A549 (cell line): Measurements from ENCODE around the gene SNRPA1. TPM values are rescaled to one million over a fixed set of nuclear protein-coding genes. Genes with fewer than 3 reads are reported as not detected.

Experiments
- ATAC-seq, 2 experiments: fragments of 200-7000 bp in 1 of 2; fragments of >200 bp in 1 of 2; cut with Nextera tagmentation in 1 of 2; cut with Tn5 transposase in 1 of 2; 3 replicates each; pipeline versions ENCODE4 v1.8.0 to v1.9.1; 2018 to 2020; ENCODE audit warnings: mild to moderate bottlenecking in 1 of 2, moderate library complexity in 1 of 2
- CTCF ChIA-PET: fragments of 300-600 bp; sonication (Branson Sonifier 250); formaldehyde crosslinking; extraction: SDS; loops from one replicate; lab custom pipeline; 2021; ENCODE audit warnings: antibody characterized with exemption, inconsistent platforms; lab: Yijun Ruan, JAX
- POLR2A ChIA-PET: fragments of 350-600 bp; formaldehyde crosslinking; extraction: SDS; loops from one replicate; lab custom pipeline; 2021; ENCODE audit warnings: antibody characterized with exemption, inconsistent platforms; lab: Yijun Ruan, JAX
- DNase-seq, 2 experiments: peaks; one replicate each; pipeline versions ENCODE4 v3.0.0 to v3.0.0-alpha.2; 2011 to 2016; ENCODE audit warnings: low read depth in 1 of 2, low spot score in 1 of 2
- FAIRE-seq: peaks from 2 replicates; lab custom pipeline; 2011; peaks lifted over from hg19 to GRCh38; lab: Jason Lieb, UNC
- H3K27ac ChIP-seq, 2 experiments: fragments of >200 bp; sonication (Bioruptor Twin); formaldehyde crosslinking; 3 replicates each; pipeline ENCODE4 v1.5.1; 2016 to 2017
- H3K4me1 ChIP-seq: fragments of >200 bp; sonication (Bioruptor Twin); formaldehyde crosslinking; 3 replicates; pipeline ENCODE4 v1.6.1; 2016
- H3K4me2 ChIP-seq: fragments of >200 bp; sonication (Bioruptor Twin); formaldehyde crosslinking; 3 replicates; pipeline ENCODE4 v1.6.1; 2016
- H3K4me3 ChIP-seq: fragments of >200 bp; sonication (Bioruptor Twin); formaldehyde crosslinking; 3 replicates; pipeline ENCODE4 v1.5.1; 2016
- H3K9me3 ChIP-seq: fragments of >200 bp; sonication (Bioruptor Twin); formaldehyde crosslinking; 3 replicates; pipeline ENCODE4 v1.6.1; 2016
- ATOH8 ChIP-seq: fragments of 250-450 bp; sonication (Bioruptor Pico); IDR thresholded peaks from 2 replicates; pipeline ENCODE4 v1.5.0; 2020; ENCODE audit warnings: low read depth, mild to moderate bottlenecking, moderate library complexity
- BHLHE40 ChIP-seq: IDR thresholded peaks from 2 replicates; pipeline ENCODE4 v1.6.1; 2012; ENCODE audit warnings: low read depth, low read length, inconsistent platforms
- CBX2 ChIP-seq: fragments of 200-600 bp; sonication (generic); IDR thresholded peaks from 2 replicates; pipeline ENCODE4 v1.6.1; 2016; ENCODE audit warnings: low read depth, mild to moderate bottlenecking, borderline replicate concordance
- CEBPB ChIP-seq, 2 experiments: fragments of >200 bp in 1 of 2; sonication (Bioruptor Twin) in 1 of 2; formaldehyde crosslinking in 1 of 2; IDR thresholded peaks; 2 replicates each; pipeline ENCODE4 v1.6.1; 2012 to 2016
- CHD2 ChIP-seq: fragments of 150-350 bp; IDR thresholded peaks from 2 replicates; pipeline ENCODE4 v1.6.1; 2014; ENCODE audit warnings: low read length; ENCODE audit not compliant: partially characterized antibody
- CHD4 ChIP-seq: fragments of 200-600 bp; sonication (generic); IDR thresholded peaks from 2 replicates; pipeline ENCODE4 v1.6.1; 2016; ENCODE audit warnings: antibody characterized with exemption, mild to moderate bottlenecking, borderline replicate concordance
- CTCF ChIP-seq: fragments of >200 bp; sonication (Bioruptor Twin); formaldehyde crosslinking; IDR thresholded peaks from 3 replicates; pipeline ENCODE4 v1.5.1; 2016
- EHMT2 ChIP-seq: fragments of 200-600 bp; sonication (generic); IDR thresholded peaks from 2 replicates; pipeline ENCODE4 v1.6.1; 2016; ENCODE audit warnings: antibody characterized with exemption, low read depth, mild to moderate bottlenecking, moderate library complexity
- ESRRA ChIP-seq: fragments of 150-350 bp; IDR thresholded peaks from 2 replicates; pipeline ENCODE4 v1.6.1; 2014; ENCODE audit warnings: mild to moderate bottlenecking, low read length, borderline replicate concordance
- FOSL2 ChIP-seq, 2 experiments: fragments of 450-650 bp in 1 of 2; fragments of >200 bp in 1 of 2; sonication (Bioruptor Twin) in 1 of 2; formaldehyde crosslinking; IDR thresholded peaks; 2 replicates each; pipeline versions ENCODE4 v1.5.0 to v1.6.1; 2016 to 2020; ENCODE audit warnings: mild to moderate bottlenecking in 1 of 2, moderate library complexity in 1 of 2
- GATA3 ChIP-seq: IDR thresholded peaks from 2 replicates; pipeline ENCODE4 v1.6.1; 2012; ENCODE audit warnings: borderline replicate concordance
- HOXA7 ChIP-seq: fragments of 250-450 bp; sonication (Bioruptor Pico); IDR thresholded peaks from 2 replicates; pipeline ENCODE4 v1.5.0; 2020; ENCODE audit warnings: mild to moderate bottlenecking, moderate library complexity
- HOXB5 ChIP-seq: fragments of 250-450 bp; sonication (Bioruptor Pico); IDR thresholded peaks from 2 replicates; pipeline ENCODE4 v1.5.0; 2020; ENCODE audit warnings: mild to moderate bottlenecking, moderate library complexity
- MAZ ChIP-seq: fragments of 150-350 bp; IDR thresholded peaks from 2 replicates; pipeline ENCODE4 v1.6.1; 2014; ENCODE audit warnings: antibody characterized with exemption, low read depth, low read length, borderline replicate concordance
- MYC ChIP-seq: IDR thresholded peaks from 2 replicates; pipeline ENCODE4 v1.6.1; 2012; ENCODE audit warnings: mild to moderate bottlenecking, inconsistent platforms, low read length, improper control_type of control experiment, borderline replicate concordance
- NFE2L2 ChIP-seq: fragments of 150-350 bp; conservative IDR thresholded peaks from 2 replicates; pipeline ENCODE4 v1.6.1; 2014; ENCODE audit warnings: low read length
- NPAS2 ChIP-seq: fragments of 250-450 bp; sonication (Bioruptor Pico); IDR thresholded peaks from 2 replicates; pipeline ENCODE4 v1.8.0; 2022; ENCODE audit warnings: mild to moderate bottlenecking, moderate library complexity, borderline replicate concordance
- NR3C1 ChIP-seq: fragments of >200 bp; sonication (Bioruptor Twin); formaldehyde crosslinking; IDR thresholded peaks from 3 replicates; pipeline ENCODE4 v1.6.1; 2017
- PHF8 ChIP-seq: fragments of 200-600 bp; sonication (generic); IDR thresholded peaks from 2 replicates; pipeline ENCODE4 v1.6.1; 2016; ENCODE audit warnings: low read depth, mild to moderate bottlenecking, antibody characterized with exemption, moderate library complexity, borderline replicate concordance
- POLR2AphosphoS2 ChIP-seq: conservative IDR thresholded peaks from 2 replicates; pipeline ENCODE4 v1.6.1; 2012; ENCODE audit warnings: low read length, improper control_type of control experiment, inconsistent platforms
- RCOR1 ChIP-seq: fragments of 150-350 bp; IDR thresholded peaks from 2 replicates; pipeline ENCODE4 v1.6.1; 2014; ENCODE audit warnings: antibody characterized with exemption, low read length, low read depth
- REST ChIP-seq: fragments of 200-600 bp; sonication (generic); IDR thresholded peaks from 2 replicates; pipeline ENCODE4 v1.6.1; 2016; ENCODE audit warnings: antibody characterized with exemption, mild to moderate bottlenecking, moderate library complexity
- SREBF2 ChIP-seq: fragments of 450-650 bp; IDR thresholded peaks from 2 replicates; pipeline ENCODE4 v1.6.1; 2014; ENCODE audit warnings: mild to moderate bottlenecking, moderate library complexity
- TFCP2L1 ChIP-seq: fragments of 250-450 bp; sonication (Bioruptor Pico); IDR thresholded peaks from 2 replicates; pipeline ENCODE4 v1.5.0; 2021; ENCODE audit warnings: mild to moderate bottlenecking
- ZC3H11A ChIP-seq: fragments of 450-650 bp; IDR thresholded peaks from 2 replicates; pipeline ENCODE4 v1.6.1; 2014; ENCODE audit warnings: antibody characterized with exemption, mild to moderate bottlenecking
- ZFP36 ChIP-seq: fragments of 450-650 bp; IDR thresholded peaks from 2 replicates; pipeline ENCODE4 v1.6.1; 2014; ENCODE audit warnings: borderline replicate concordance; ENCODE audit not compliant: partially characterized antibody
- WGBS: methylation state at CpG from one replicate; pipeline ENCODE4 v1.1.6; 2017; ENCODE audit errors: missing lambda C conversion rate; 5-methylcytosine and 5-hydroxymethylcytosine counted together
- polyA plus RNA-seq, 4 experiments: library from polyadenylated mRNA; depleted of rRNA in 3 of 4; stranded (reverse); fragments of >200 nt; fragmentation: RNase III in 1 of 4; extraction: RNeasy Plus Mini Kit Qiagen cat#74134 plus additional on column Dnase treatment in 1 of 4; gene quantifications; 2 replicates in 3 of 4; 3 replicates in 1 of 4; pipeline ENCODE4 v1.2.3, GENCODE V29; 2011 to 2017

The SNRPA1 gene
- polyA plus RNA-seq, 2 of the 4 experiments (the other 2 are of a cell fraction), result 140 to 177 TPM

- POLR2A ChIA-PET, result no interaction called here
- Histone ChIP-seq H3K27ac (no peak overlapping the region), H3K4me3 (no peak overlapping the region), H3K9me3 (no peaks in the 10 kb centered on the region), H3K4me1 (no peaks in the 10 kb centered on the region), H3K4me2 (no peak overlapping the region)
- CTCF ChIA-PET, result interaction anchor here (0.6 to 1.5 kb wide), 3 partner anchors 10 to 44 kb away, joined by 3 to 4 read pairs (median 3); no protein-coding TSS in a partner anchor
- TF ChIP-seq POLR2AphosphoS2 (no peak), ZC3H11A (no peak), RCOR1 (no peak), TFCP2L1 (no peak), FOSL2 (IDR thresholded peaks at IDR 0.05) (no peak), FOSL2 (CRISPR knock-in tag; IDR thresholded peaks at IDR 0.05) (no peak), NR3C1 (no peak), PHF8 (no peak), CHD2 (no peak), REST (no peak), EHMT2 (no peak), ZFP36 (no peak), ATOH8 (CRISPR knock-in tag) (no peak), NPAS2 (no peak), CBX2 (no peak), MAZ (no peak), HOXB5 (CRISPR knock-in tag) (no peak), BHLHE40 (no peak), ESRRA (no peak), NFE2L2 (no peak), CHD4 (no peak)
- WGBS, result 84% methylated on average over 21 of the region's 21 CpGs
- no peak for ATAC-seq
- no peak for FAIRE-seq
- DNase-seq, result no peak
Measured at GRCh38 chr15:101313041-101313761, 18.2 kb upstream of the SNRPA1 start.

- CTCF ChIA-PET, result interaction anchor here (0.6 to 13.3 kb wide), 5 partner anchors 9 to 1126 kb away, joined by 3 to 227 read pairs (median 7); no protein-coding TSS in a partner anchor
- no peak overlapping the region for H3K27ac ChIP-seq
- FAIRE-seq (no peak), DNase-seq (no peak)
- H3K4me2 ChIP-seq, result no peak overlapping the region
- POLR2A ChIA-PET, result no interaction called here
- 86% methylated on average over 7 of the region's 7 CpGs for WGBS
- H3K4me3 ChIP-seq, result no peak overlapping the region
- TF ChIP-seq HOXA7 (CRISPR knock-in tag) (no peak), NPAS2 (no peak), CHD4 (no peak), NFE2L2 (no peak), MYC (no peak), SREBF2 (no peak), GATA3 (no peak), CTCF (no peak), CEBPB (IDR thresholded peaks at IDR 0.05) (no peak)
- TF ChIP-seq, all 56 proteins: peak for 0
- Histone ChIP-seq H3K9me3 (no peaks in the 10 kb centered on the region), H3K4me1 (no peaks in the 10 kb centered on the region)
- ATAC-seq, result no peak
Measured at GRCh38 chr15:101310508-101310907, 15.5 kb upstream of the SNRPA1 start.
